Endothelial cell of umbilical vein (primary cell): ENCODE results near the gene SLC66A2. TPM values are rescaled to one million over a fixed set of nuclear protein-coding genes. Genes with fewer than 3 reads are reported as not detected.

Source experiments
- BruUV-seq: library from RNA; stranded (reverse); fragments of 400-500 nt; replicated peaks from 2 replicates; lab custom pipeline; 2021; lab: Mats Ljungman, UMichigan
- CTCF ChIA-PET: fragments of 300-600, 350-600 bp; sonication (Branson Sonifier 250); formaldehyde crosslinking; loops from one replicate; lab custom pipeline; 2021; ENCODE audit warnings: antibody characterized with exemption, inconsistent platforms; lab: Charles Lee
- POLR2A ChIA-PET: fragments of 300-600, 350-600 bp; sonication (Branson Sonifier 250); formaldehyde crosslinking; loops from one replicate; lab custom pipeline; 2021; ENCODE audit warnings: antibody characterized with exemption, inconsistent platforms; lab: Charles Lee
- DNase-seq: peaks from one replicate; pipeline ENCODE4 v3.0.0-alpha.2; 2011; ENCODE audit warnings: low read depth, low spot score
- FAIRE-seq: peaks from 2 replicates; lab custom pipeline; 2011; peaks lifted over from hg19 to GRCh38; lab: Jason Lieb, UNC
- H2AFZ ChIP-seq: 2 replicates; pipeline ENCODE4 v1.6.0; 2012; ENCODE audit warnings: low read depth, low read length, control low read depth, inconsistent platforms
- H3K27ac ChIP-seq: 2 replicates; pipeline ENCODE4 v1.5.1; 2011; ENCODE audit warnings: low read depth, mild to moderate bottlenecking, control low read depth, low read length, moderate library complexity; ENCODE audit not compliant: insufficient read depth
- H3K27me3 ChIP-seq, 2 experiments: 2 replicates each; pipeline versions ENCODE4 v1.6.0 to v1.6.1; 2011; ENCODE audit warnings: low read length in 2 of 2, mixed read lengths in 1 of 2; ENCODE audit not compliant: control insufficient read depth in 2 of 2, insufficient read depth in 2 of 2
- H3K36me3 ChIP-seq, 2 experiments: 2 replicates in 1 of 2; 3 replicates in 1 of 2; pipeline ENCODE4 v1.5.1; 2011; ENCODE audit warnings: low read length in 2 of 2, mild to moderate bottlenecking in 1 of 2, moderate library complexity in 1 of 2; ENCODE audit not compliant: control insufficient read depth in 2 of 2, insufficient read depth in 2 of 2; ENCODE audit errors: extremely low read depth in 1 of 2
- H3K4me1 ChIP-seq: 3 replicates; pipeline ENCODE4 v1.5.1; 2011; ENCODE audit warnings: mild to moderate bottlenecking, low read length; ENCODE audit not compliant: control insufficient read depth, insufficient read depth; ENCODE audit errors: extremely low read depth
- H3K4me2 ChIP-seq: 2 replicates; pipeline ENCODE4 v1.6.1; 2011; ENCODE audit warnings: low read length, control low read depth, mixed read lengths; ENCODE audit not compliant: insufficient read depth
- H3K4me3 ChIP-seq, 3 experiments: fragments of 200-600 bp in 1 of 3; sonication (generic), shearing (Covaris generic) in 1 of 3; replicated peaks in 1 of 3; 2 replicates each; pipeline ENCODE4 v1.5.1; 2011 to 2016; ENCODE audit warnings: control low read depth in 3 of 3, low read length in 3 of 3, mild to moderate bottlenecking in 2 of 3, inconsistent platforms in 1 of 3, low read depth in 1 of 3, moderate library complexity in 1 of 3; ENCODE audit not compliant: insufficient read depth in 1 of 3
- H3K79me2 ChIP-seq: 2 replicates; pipeline ENCODE4 v1.6.0; 2012; ENCODE audit warnings: low read length, inconsistent platforms; ENCODE audit not compliant: control insufficient read depth, insufficient read depth
- H3K9ac ChIP-seq: replicated peaks from 2 replicates; pipeline ENCODE3; 2011; ENCODE audit warnings: low read length, control low read depth; ENCODE audit not compliant: insufficient read depth; ENCODE audit errors: extremely low read depth
- H3K9me1 ChIP-seq: replicated peaks from 3 replicates; pipeline ENCODE4 v1.6.0; 2011; ENCODE audit warnings: mild to moderate bottlenecking, low read length; ENCODE audit not compliant: control insufficient read depth, insufficient read depth; ENCODE audit errors: extremely low read depth
- H3K9me3 ChIP-seq: replicated peaks from 2 replicates; pipeline ENCODE4 v1.5.1; 2012; ENCODE audit warnings: low read length, inconsistent platforms; ENCODE audit not compliant: control insufficient read depth, insufficient read depth
- H4K20me1 ChIP-seq: replicated peaks from 2 replicates; pipeline ENCODE3; 2011; ENCODE audit warnings: mild to moderate bottlenecking, low read length; ENCODE audit not compliant: control insufficient read depth, insufficient read depth; ENCODE audit errors: extremely low read depth
- EZH2 ChIP-seq: IDR thresholded peaks from 2 replicates; pipeline ENCODE4 v1.6.1; 2012; ENCODE audit warnings: borderline replicate concordance, low read depth, mild to moderate bottlenecking, moderate library complexity, low read length, inconsistent platforms; ENCODE audit not compliant: severe bottlenecking
- FOS ChIP-seq: IDR thresholded peaks from 2 replicates; pipeline ENCODE4 v1.6.1; 2011; ENCODE audit warnings: mild to moderate bottlenecking, low read length, moderate library complexity, borderline replicate concordance; ENCODE audit not compliant: insufficient read depth
- GATA2 ChIP-seq: IDR thresholded peaks from 2 replicates; pipeline ENCODE4 v1.7.0; 2011; ENCODE audit warnings: low read depth, mild to moderate bottlenecking, moderate library complexity, mixed read lengths, low read length; ENCODE audit not compliant: insufficient read length, insufficient read depth
- JUN ChIP-seq: IDR thresholded peaks from 2 replicates; pipeline ENCODE4 v1.6.1; 2011; ENCODE audit warnings: borderline replicate concordance, low read depth; ENCODE audit not compliant: insufficient read length, insufficient read depth
- MYC ChIP-seq: IDR thresholded peaks from one replicate; pipeline ENCODE4 v1.6.1; 2011; ENCODE audit warnings: mild to moderate bottlenecking, low read depth, low read length
- POLR2A ChIP-seq: IDR thresholded peaks from 2 replicates; pipeline ENCODE4 v1.6.1; 2012; ENCODE audit warnings: low read depth, mild to moderate bottlenecking, control low read depth, low read length
- POLR2AphosphoS5 ChIP-seq: IDR thresholded peaks from 2 replicates; pipeline ENCODE4 v1.6.1; 2012; ENCODE audit warnings: low read depth, mild to moderate bottlenecking, control low read depth, low read length, moderate library complexity; ENCODE audit not compliant: insufficient read depth
- dilution Hi-C: fragments of 300-500 bp; cut with MboI; formaldehyde crosslinking; loops from one replicate; pipeline ENCODE4 v1.15.0; 2019; ENCODE audit warnings: low sequenced_read_pairs; ENCODE audit not compliant: extremely low pct_ligation_motif_present
- intact Hi-C: fragments of 100-400 bp; cut with micrococcal nuclease; formaldehyde crosslinking; loops from one replicate; pipeline ENCODE4 v1.10.0; 2022
- polyA plus RNA-seq, 4 experiments: library from polyadenylated mRNA; depleted of rRNA in 3 of 4; stranded (reverse) in 3 of 4; unstranded in 1 of 4; fragments of >200 nt; gene quantifications; 2 replicates each; pipeline versions ENCODE4 v1.2.1 to v1.2.3, GENCODE V29; 2011 to 2012; ENCODE audit warnings: missing spikeins in 1 of 4
- total RNA-seq: library from RNA; stranded (reverse); gene quantifications from 2 replicates; pipeline ENCODE4 v1.2.3, GENCODE V29; 2021
- TF ChIP-seq, protein P1 (sequence below), 2 donors: IDR thresholded peaks; 1 replicate in 1 of 2; 2 replicates in 1 of 2; pipeline ENCODE4 v1.5.1; 2011; ENCODE audit warnings: low read length in 2 of 2, mild to moderate bottlenecking in 2 of 2, moderate library complexity in 2 of 2, control low read depth in 1 of 2, inconsistent platforms in 1 of 2, low read depth in 1 of 2; ENCODE audit not compliant: insufficient read depth in 1 of 2; ENCODE audit errors: extremely low read depth in 1 of 2
- TF ChIP-seq, protein P2 (sequence below): IDR thresholded peaks from 2 replicates; pipeline ENCODE4 v1.6.1; 2011; ENCODE audit not compliant: insufficient read depth, insufficient read length

The SLC66A2 gene
- total and polyA plus RNA-seq, 2 donors (not counting 3 experiments of a cell fraction or from before 2014, with no cell fraction given), result 32.5 to 37.1 TPM

DNA sequence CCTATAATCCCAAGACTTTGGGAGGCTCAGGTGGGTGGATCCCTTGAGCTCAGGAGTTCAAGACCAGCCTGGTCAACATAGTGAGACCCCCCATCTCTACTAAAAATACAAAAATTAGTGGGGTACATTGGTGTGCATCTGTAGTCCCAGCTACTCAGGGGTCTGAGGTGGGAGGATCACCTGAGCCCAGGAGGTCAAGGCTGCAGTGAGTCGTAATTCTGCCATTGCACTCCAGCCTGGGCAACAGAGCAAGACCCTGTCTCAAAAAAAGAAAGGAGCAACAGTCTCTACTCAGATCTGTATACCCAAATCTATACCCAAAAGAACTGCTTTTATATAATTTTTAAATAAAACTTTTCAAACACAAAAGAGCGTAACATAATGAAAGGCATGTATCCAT is 7.5 kb upstream of the SLC66A2 start:
- no peaks in the 10 kb centered on the region for H3K79me2 ChIP-seq
- DNase-seq (no peak), FAIRE-seq (no peak)
- POLR2A ChIA-PET, result no interaction called here
- no peaks in the 10 kb centered on the region for H4K20me1 ChIP-seq
- no peak overlapping the region for H3K4me2 ChIP-seq
- CTCF ChIA-PET, result no interaction called here
- no peaks in the 10 kb centered on the region for H3K9me3 ChIP-seq
- intact Hi-C loops (loop anchor here (10.0 kb wide), 1 partner anchor 164 kb away; the partner anchor contains the start of gene KCNG2), dilution Hi-C loops (no loop called here)
- H2AFZ ChIP-seq, result no peak overlapping the region
- BruUV-seq, result no TSS peak
- no peak overlapping the region for H3K4me3 ChIP-seq
- TF ChIP-seq FOS (no peak), EZH2 (no peak)
- TF ChIP-seq, protein P1, sequence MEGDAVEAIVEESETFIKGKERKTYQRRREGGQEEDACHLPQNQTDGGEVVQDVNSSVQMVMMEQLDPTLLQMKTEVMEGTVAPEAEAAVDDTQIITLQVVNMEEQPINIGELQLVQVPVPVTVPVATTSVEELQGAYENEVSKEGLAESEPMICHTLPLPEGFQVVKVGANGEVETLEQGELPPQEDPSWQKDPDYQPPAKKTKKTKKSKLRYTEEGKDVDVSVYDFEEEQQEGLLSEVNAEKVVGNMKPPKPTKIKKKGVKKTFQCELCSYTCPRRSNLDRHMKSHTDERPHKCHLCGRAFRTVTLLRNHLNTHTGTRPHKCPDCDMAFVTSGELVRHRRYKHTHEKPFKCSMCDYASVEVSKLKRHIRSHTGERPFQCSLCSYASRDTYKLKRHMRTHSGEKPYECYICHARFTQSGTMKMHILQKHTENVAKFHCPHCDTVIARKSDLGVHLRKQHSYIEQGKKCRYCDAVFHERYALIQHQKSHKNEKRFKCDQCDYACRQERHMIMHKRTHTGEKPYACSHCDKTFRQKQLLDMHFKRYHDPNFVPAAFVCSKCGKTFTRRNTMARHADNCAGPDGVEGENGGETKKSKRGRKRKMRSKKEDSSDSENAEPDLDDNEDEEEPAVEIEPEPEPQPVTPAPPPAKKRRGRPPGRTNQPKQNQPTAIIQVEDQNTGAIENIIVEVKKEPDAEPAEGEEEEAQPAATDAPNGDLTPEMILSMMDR (IDR thresholded peaks at IDR 0.05; ENCODE audit: extremely low read depth in 1 of 2, insufficient read depth in 1 of 2, low read depth in 1 of 2, low read length in 2 of 2), result no peak
- TF ChIP-seq, protein P2, sequence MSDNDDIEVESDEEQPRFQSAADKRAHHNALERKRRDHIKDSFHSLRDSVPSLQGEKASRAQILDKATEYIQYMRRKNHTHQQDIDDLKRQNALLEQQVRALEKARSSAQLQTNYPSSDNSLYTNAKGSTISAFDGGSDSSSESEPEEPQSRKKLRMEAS, result no peak
- H3K9me1 ChIP-seq, result no peaks in the 10 kb centered on the region
- no peaks in the 10 kb centered on the region for H3K36me3 ChIP-seq
- H3K27ac ChIP-seq, result no peak overlapping the region
- peaks cover 8 to 14% of the 10 kb centered on the region in 2 experiments for H3K27me3 ChIP-seq
- no peak overlapping the region for H3K9ac ChIP-seq
- no peaks in the 10 kb centered on the region for H3K4me1 ChIP-seq

DNA sequence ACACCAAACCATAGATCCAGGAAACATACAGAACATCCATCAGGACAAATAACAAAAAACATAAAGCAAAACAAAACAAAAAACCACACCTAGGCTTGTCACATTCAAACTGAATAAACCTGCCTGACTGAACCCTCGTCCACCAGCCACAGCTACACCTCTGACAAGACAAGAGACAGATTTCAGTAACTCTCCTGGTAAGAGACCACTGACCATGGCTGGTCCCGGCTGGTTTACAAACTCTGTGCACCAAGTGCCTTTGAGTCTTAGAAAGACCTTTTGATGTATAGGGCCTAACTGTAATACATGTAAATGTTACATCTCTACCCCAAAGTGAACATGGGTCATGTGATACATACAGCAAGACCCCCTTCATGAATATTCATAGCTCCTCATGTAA is 4.8 kb upstream of the SLC66A2 start:
- CTCF ChIA-PET, result no interaction called here
- POLR2A ChIA-PET, result no interaction called here
- intact Hi-C loops, result loop anchor here (10.0 kb wide), 1 partner anchor 161 kb away; the partner anchor contains the start of gene KCNG2

More for the DNA sequence above, 4.8 kb upstream of the SLC66A2 start:
- no peak for FAIRE-seq
- no peaks in the 10 kb centered on the region for H3K9me3 ChIP-seq
- H3K36me3 ChIP-seq, result no peaks in the 10 kb centered on the region
- no TSS peak for BruUV-seq
- TF ChIP-seq POLR2AphosphoS5 (no peak), FOS (no peak), EZH2 (no peak), GATA2 (no peak), MYC (no peak), POLR2A (no peak), JUN (no peak)
- TF ChIP-seq, protein P2, result no peak
- TF ChIP-seq, protein P1 (IDR thresholded peaks at IDR 0.05; ENCODE audit: extremely low read depth in 1 of 2, insufficient read depth in 1 of 2, low read depth in 1 of 2, low read length in 2 of 2), result no peak
- H3K27me3 ChIP-seq, result peaks cover 6 to 12% of the 10 kb centered on the region in 2 experiments
- no peaks in the 10 kb centered on the region for H3K79me2 ChIP-seq
- H3K4me1 ChIP-seq, result no peaks in the 10 kb centered on the region
- no peak for DNase-seq
- dilution Hi-C loops, result no loop called here
- H3K9ac ChIP-seq, result no peak overlapping the region
- H4K20me1 ChIP-seq, result no peaks in the 10 kb centered on the region
- no peak overlapping the region for H3K4me2 ChIP-seq
- no peak overlapping the region for H2AFZ ChIP-seq
- no peaks in the 10 kb centered on the region for H3K9me1 ChIP-seq
- H3K27ac ChIP-seq, result no peak overlapping the region
- no peak overlapping the region for H3K4me3 ChIP-seq
